Neural progenitor cell (in vitro differentiated cells): ENCODE data around the gene TADA2B. TPM values are rescaled to one million over a fixed set of nuclear protein-coding genes. Genes with fewer than 3 reads are reported as not detected.

Source experiments
- DNase-seq: peaks from one replicate; pipeline ENCODE4 v3.0.0-alpha.2; 2016; ENCODE audit warnings: low spot score
- H2AFZ ChIP-seq: fragments of 200-600 bp; sonication (generic); replicated peaks from 2 replicates; pipeline ENCODE4 v1.6.1; 2016; ENCODE audit warnings: antibody characterized with exemption
- H3F3A ChIP-seq: fragments of 200-600 bp; sonication (generic); 2 replicates; pipeline ENCODE4 v1.6.1; 2016; ENCODE audit warnings: antibody characterized with exemption, low read depth
- H3K27ac ChIP-seq: fragments of 200-600 bp; sonication (generic); 2 replicates; pipeline ENCODE4 v1.5.1; 2016; ENCODE audit warnings: mild to moderate bottlenecking
- H3K27me3 ChIP-seq: fragments of 200-600 bp; sonication (generic); 2 replicates; pipeline ENCODE4 v1.6.1; 2016; ENCODE audit warnings: mild to moderate bottlenecking, moderate library complexity
- H3K36me3 ChIP-seq: fragments of 200-600 bp; sonication (generic); 2 replicates; pipeline ENCODE4 v1.5.1; 2016
- H3K4me1 ChIP-seq: fragments of 200-600 bp; sonication (generic); 2 replicates; pipeline ENCODE4 v1.6.1; 2016; ENCODE audit warnings: mixed run types
- H3K4me2 ChIP-seq: fragments of 200-600 bp; sonication (generic); 2 replicates; pipeline ENCODE4 v1.6.1; 2016
- H3K4me3 ChIP-seq: fragments of 200-600 bp; sonication (generic); 2 replicates; pipeline ENCODE4 v1.5.1; 2016
- H3K79me2 ChIP-seq: fragments of 200-600 bp; sonication (generic); 2 replicates; pipeline ENCODE4 v1.6.1; 2016; ENCODE audit warnings: low read depth
- H3K9ac ChIP-seq: fragments of 200-600 bp; sonication (generic); 2 replicates; pipeline ENCODE4 v1.6.1; 2016
- H3K9me3 ChIP-seq: fragments of 200-600 bp; sonication (generic); 2 replicates; pipeline ENCODE4 v1.5.1; 2016; ENCODE audit warnings: low read depth
- H4K20me1 ChIP-seq: fragments of 200-600 bp; sonication (generic); 2 replicates; pipeline ENCODE4 v1.6.1; 2016; ENCODE audit warnings: low read depth
- H3K27ac Mint-ChIP-seq: 3 replicates; pipeline ENCODE4 v1.8.0; 2021; ENCODE audit warnings: mixed read lengths
- H3K27me3 Mint-ChIP-seq: 2 replicates; pipeline ENCODE4 v1.8.0; 2022; ENCODE audit warnings: low read depth, mild to moderate bottlenecking, inconsistent platforms, moderate library complexity, mixed read lengths; ENCODE audit not compliant: insufficient read depth
- H3K36me3 Mint-ChIP-seq: 3 replicates; pipeline ENCODE4 v1.8.0; 2021; ENCODE audit warnings: mixed read lengths
- H3K4me1 Mint-ChIP-seq: 3 replicates; pipeline ENCODE4 v1.8.0; 2021; ENCODE audit warnings: mixed read lengths
- H3K4me3 Mint-ChIP-seq: 3 replicates; pipeline ENCODE4 v1.8.0; 2021; ENCODE audit warnings: mild to moderate bottlenecking, moderate library complexity, mixed read lengths
- H3K9me3 Mint-ChIP-seq: 3 replicates; pipeline ENCODE4 v1.8.0; 2020; ENCODE audit warnings: mixed read lengths
- EZH2 ChIP-seq: fragments of 200-600 bp; sonication (generic); IDR thresholded peaks from 2 replicates; pipeline ENCODE4 v1.6.1; 2017; ENCODE audit warnings: antibody characterized with exemption, mild to moderate bottlenecking, moderate library complexity
- EZH2phosphoT487 ChIP-seq: fragments of 200-600 bp; sonication (generic); IDR thresholded peaks from 2 replicates; pipeline ENCODE4 v1.6.1; 2017; ENCODE audit warnings: antibody characterized with exemption
- total RNA-seq: library from RNA; depleted of rRNA; stranded (reverse); fragments of >200 nt; gene quantifications from 2 replicates; pipeline ENCODE4 v1.2.3, GENCODE V29; 2015; ENCODE audit warnings: low replicate concordance
- TF ChIP-seq, protein P1 (sequence below): fragments of 200-600 bp; sonication (generic); IDR thresholded peaks from 2 replicates; pipeline ENCODE4 v1.5.1; 2017; ENCODE audit warnings: antibody characterized with exemption, mild to moderate bottlenecking

Gene TADA2B
- total RNA-seq, 1 donor from 2014 or later, result 12.6 TPM

- Histone ChIP-seq H3K27ac (no peak overlapping the region), H3K9me3 (no peaks in the 10 kb centered on the region)
- peaks cover 9% of the 10 kb centered on the region for H3K27me3 Mint-ChIP-seq
Observed at GRCh38 chr4:7041801-7042502, 1.2 kb upstream of the TADA2B start.

DNA sequence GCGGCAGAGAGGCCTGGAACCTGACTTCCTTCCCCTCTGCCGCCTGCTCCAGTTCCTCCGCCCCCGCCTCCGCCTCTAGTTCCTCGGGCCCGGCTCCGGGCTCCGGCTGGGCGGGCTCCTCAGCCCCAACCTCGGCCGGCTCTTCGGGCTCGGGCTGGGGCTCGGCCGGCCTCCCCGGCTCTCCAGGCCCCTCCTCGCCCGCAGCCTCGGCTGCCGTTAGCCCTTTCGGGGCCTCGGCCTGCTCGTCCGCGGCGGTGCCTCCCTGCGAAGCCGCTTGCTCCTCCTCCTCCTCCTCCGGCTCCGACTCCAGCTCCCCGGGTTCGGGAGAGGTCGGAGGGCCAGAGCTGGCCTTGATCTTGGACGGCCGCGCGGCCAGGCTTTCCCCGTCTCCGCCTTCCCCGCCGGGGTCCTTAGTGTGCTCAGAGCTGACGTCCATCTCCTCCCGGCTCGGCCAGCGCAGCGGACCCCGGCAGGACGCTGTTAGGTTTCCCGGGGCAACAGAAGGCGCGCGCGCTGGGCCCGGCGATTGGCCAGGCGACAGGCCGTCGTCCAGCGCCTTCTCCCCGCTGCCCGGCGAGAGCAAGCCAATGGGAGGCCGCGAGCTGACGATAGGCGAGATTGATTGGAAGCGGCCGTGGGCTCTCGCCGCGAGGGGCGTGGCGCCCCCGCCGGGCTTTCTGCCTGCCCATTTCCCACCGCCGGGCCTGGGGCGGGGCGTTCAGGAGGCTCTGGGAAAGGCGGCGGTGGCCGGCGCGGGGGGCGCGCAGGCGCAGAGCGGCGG is 479 bp upstream of the TADA2B start:
- no peak overlapping the region for H3K9ac ChIP-seq
- peak overlapping the region; percentile 97 for H3K27ac Mint-ChIP-seq
- H3K4me3 Mint-ChIP-seq, result peak overlapping the region; percentile 92
- peaks cover 5% of the 10 kb centered on the region for H3K9me3 Mint-ChIP-seq
- peaks cover 35% of the 10 kb centered on the region for H3K4me1 Mint-ChIP-seq
- peaks cover 50% of the 10 kb centered on the region for H4K20me1 ChIP-seq
- H3K27ac ChIP-seq, result no peak overlapping the region
- TF ChIP-seq, protein P1, sequence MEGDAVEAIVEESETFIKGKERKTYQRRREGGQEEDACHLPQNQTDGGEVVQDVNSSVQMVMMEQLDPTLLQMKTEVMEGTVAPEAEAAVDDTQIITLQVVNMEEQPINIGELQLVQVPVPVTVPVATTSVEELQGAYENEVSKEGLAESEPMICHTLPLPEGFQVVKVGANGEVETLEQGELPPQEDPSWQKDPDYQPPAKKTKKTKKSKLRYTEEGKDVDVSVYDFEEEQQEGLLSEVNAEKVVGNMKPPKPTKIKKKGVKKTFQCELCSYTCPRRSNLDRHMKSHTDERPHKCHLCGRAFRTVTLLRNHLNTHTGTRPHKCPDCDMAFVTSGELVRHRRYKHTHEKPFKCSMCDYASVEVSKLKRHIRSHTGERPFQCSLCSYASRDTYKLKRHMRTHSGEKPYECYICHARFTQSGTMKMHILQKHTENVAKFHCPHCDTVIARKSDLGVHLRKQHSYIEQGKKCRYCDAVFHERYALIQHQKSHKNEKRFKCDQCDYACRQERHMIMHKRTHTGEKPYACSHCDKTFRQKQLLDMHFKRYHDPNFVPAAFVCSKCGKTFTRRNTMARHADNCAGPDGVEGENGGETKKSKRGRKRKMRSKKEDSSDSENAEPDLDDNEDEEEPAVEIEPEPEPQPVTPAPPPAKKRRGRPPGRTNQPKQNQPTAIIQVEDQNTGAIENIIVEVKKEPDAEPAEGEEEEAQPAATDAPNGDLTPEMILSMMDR, result peak; percentile 32
- TF ChIP-seq EZH2, result peak; percentile 61
- TF ChIP-seq EZH2phosphoT487, result peak; percentile 21
- peaks cover 35% of the 10 kb centered on the region for H3K27me3 ChIP-seq
- H3K79me2 ChIP-seq, result peaks cover 42% of the 10 kb centered on the region
- H3K4me1 ChIP-seq, result peaks cover 8% of the 10 kb centered on the region
- peak; percentile 100 for DNase-seq
- H3K27me3 Mint-ChIP-seq, result peaks cover 9% of the 10 kb centered on the region
- H3K36me3 ChIP-seq, result no peaks in the 10 kb centered on the region
- H3K9me3 ChIP-seq, result no peaks in the 10 kb centered on the region
- H3K36me3 Mint-ChIP-seq, result peaks cover 15% of the 10 kb centered on the region
- peak overlapping the region; percentile 74 for H2AFZ ChIP-seq
- H3F3A ChIP-seq, result peaks cover 17% of the 10 kb centered on the region
- H3K4me2 ChIP-seq, result peak overlapping the region; percentile 90
- H3K4me3 ChIP-seq, result peak overlapping the region; percentile 67

More at GRCh38 chr4:7041801-7042502, 1.2 kb upstream of the TADA2B start:
- TF ChIP-seq EZH2phosphoT487, result no peak
- TF ChIP-seq, protein P1, result no peak
- no peak for TF ChIP-seq EZH2
- peak; percentile 14 for DNase-seq
- Histone ChIP-seq H3K9ac (no peak overlapping the region), H3K79me2 (peaks cover 35% of the 10 kb centered on the region), H3K36me3 (no peaks in the 10 kb centered on the region), H3K27me3 (peaks cover 35% of the 10 kb centered on the region), H4K20me1 (peaks cover 43% of the 10 kb centered on the region), H3K4me1 (peaks cover 8% of the 10 kb centered on the region), H3K4me2 (peak overlapping the region; percentile 90), H3K4me3 (peak overlapping the region; percentile 67), H3F3A (peaks cover 17% of the 10 kb centered on the region), H2AFZ (peak overlapping the region; percentile 74)
- peak overlapping the region; percentile 97 for H3K27ac Mint-ChIP-seq
- peaks cover 33% of the 10 kb centered on the region for H3K4me1 Mint-ChIP-seq
- peaks cover 11% of the 10 kb centered on the region for H3K36me3 Mint-ChIP-seq
- peak overlapping the region; percentile 92 for H3K4me3 Mint-ChIP-seq
- peaks cover 5% of the 10 kb centered on the region for H3K9me3 Mint-ChIP-seq

DNA sequence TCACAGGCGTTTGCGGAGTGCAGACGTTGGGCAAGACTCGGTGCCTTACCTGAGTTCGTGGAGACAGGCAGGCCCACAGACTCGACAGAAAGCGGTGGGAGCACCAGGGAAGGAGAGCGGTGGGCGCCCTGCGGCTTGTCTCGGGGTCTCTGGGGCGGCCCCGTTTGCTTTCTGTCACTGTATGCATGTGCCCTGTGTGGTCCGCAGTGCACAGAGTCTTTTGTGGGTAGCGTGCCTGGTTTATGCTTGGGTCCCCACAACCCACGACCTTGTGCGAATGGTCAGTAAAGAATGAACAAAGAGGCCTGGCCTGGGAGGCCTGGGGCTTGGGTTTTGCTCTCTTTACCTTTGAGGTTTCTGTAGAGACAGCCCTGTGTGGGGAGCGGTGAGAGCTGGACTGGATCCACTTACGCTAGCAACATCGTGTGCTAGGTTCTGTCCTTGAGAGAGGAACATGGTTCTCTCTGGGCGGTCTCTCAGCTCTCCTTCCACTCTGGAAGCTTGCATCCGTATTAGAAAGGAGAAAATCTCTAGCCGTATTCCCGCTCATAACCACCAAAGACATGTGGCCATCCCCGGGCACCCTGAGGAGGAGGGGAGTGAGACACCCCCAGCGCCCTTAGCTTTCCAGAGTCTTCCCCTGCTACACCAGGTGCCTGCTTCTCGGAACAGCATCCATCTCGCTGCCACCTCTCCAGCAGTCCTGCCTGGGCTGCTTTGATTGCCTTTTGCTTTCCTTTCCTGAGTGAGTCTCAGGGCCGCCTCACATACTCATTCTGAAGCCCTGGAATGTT is 1.2 kb downstream of the TADA2B start:
- Histone ChIP-seq H2AFZ (no peak overlapping the region), H3K9ac (peak overlapping the region; percentile 85), H3K4me1 (peaks cover 8% of the 10 kb centered on the region), H3K79me2 (peaks cover 55% of the 10 kb centered on the region), H3K36me3 (no peaks in the 10 kb centered on the region), H3F3A (peaks cover 17% of the 10 kb centered on the region), H3K4me3 (peak overlapping the region; percentile 100), H3K27me3 (peaks cover 35% of the 10 kb centered on the region), H4K20me1 (peaks cover 63% of the 10 kb centered on the region), H3K9me3 (no peaks in the 10 kb centered on the region), H3K4me2 (peak overlapping the region; percentile 90), H3K27ac (no peak overlapping the region)
- H3K36me3 Mint-ChIP-seq, result peaks cover 17% of the 10 kb centered on the region
- H3K4me1 Mint-ChIP-seq, result peaks cover 37% of the 10 kb centered on the region
- DNase-seq, result peak; percentile 29
- peaks cover 9% of the 10 kb centered on the region for H3K27me3 Mint-ChIP-seq
- H3K27ac Mint-ChIP-seq, result no peak overlapping the region
- no peak for TF ChIP-seq EZH2phosphoT487
- TF ChIP-seq, protein P1, result no peak
- no peak for TF ChIP-seq EZH2
- H3K9me3 Mint-ChIP-seq, result peaks cover 5% of the 10 kb centered on the region
- H3K4me3 Mint-ChIP-seq, result peak overlapping the region; percentile 91
